HG02840 (cell line): ENCODE data around the gene E2F7.
A peak's percentile ranks its signal among the peaks of the same experiment; 100 is the strongest.

Experiments
- ATAC-seq: cut with Tn5 transposase; IDR thresholded peaks from one replicate; pipeline ENCODE4 v1.9.1; 2021; ENCODE audit warnings: mild to moderate bottlenecking, moderate library complexity, moderate number of reproducible peaks; ENCODE audit not compliant: unreplicated experiment, low FRiP score

The E2F7 gene

DNA sequence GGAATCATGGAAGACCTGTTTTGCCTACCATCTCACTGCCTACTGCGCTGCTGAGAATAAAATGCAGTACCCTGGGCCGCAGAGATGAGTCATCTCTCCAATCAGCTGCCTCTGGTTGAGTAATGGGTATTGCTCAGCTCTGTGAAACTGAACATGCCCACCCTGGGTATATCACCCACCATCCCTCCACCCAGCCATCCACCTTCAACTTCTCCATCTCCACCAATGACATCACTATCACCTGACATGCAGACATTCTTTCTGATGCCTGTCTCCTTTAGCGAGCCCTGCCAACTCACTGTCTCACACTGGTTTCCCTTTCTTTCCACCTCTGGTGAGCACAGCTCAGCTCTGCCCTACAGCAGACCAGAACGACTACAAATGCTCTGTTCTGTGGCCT is 33.6 kb downstream of the E2F7 start:
- no peak for ATAC-seq

DNA sequence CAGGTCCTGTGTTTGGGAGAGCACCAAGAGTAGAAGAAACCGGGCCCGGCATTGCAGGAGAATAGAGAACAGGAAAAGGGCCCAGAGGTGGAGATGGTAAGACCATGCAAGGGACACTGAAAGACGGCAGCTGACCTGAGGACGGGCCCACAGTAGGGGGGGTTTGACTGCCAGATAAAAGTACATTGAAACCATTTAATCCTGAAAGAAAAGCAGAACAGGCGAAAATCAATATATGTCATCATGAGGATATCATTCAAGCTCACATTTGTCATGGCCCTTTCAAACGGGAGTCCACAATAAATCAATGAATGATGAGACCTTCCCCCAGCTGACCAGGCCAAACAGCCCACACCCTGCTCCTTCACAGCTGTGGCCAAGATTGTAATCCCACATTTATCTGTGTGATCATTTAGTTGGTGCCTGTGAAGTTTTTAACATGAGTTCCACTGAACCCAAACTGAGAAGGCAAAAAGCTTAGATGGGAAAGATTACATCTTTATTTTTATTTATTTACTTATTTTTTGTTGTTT is 39.5 kb downstream of the E2F7 start:
- no peak for ATAC-seq

DNA sequence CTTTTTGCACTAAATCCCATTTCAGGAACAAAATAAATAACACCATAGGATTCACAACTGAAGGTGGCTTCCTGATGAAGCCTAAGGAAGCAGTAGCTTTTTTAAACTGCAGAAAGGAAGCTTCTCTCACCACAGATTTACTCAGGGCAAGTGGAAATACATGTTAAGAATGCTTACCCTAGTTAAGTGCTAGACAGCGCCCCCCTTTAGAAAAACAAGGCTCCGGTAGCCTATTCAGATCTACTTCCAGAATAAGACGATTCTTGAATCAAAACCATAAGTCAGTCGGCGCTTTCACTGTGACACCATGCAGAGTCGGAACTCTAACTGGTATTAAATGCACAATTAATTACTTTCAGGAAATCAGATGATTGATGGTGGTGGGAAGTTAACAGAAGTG is 41.9 kb downstream of the E2F7 start:
- ATAC-seq: no peak

DNA sequence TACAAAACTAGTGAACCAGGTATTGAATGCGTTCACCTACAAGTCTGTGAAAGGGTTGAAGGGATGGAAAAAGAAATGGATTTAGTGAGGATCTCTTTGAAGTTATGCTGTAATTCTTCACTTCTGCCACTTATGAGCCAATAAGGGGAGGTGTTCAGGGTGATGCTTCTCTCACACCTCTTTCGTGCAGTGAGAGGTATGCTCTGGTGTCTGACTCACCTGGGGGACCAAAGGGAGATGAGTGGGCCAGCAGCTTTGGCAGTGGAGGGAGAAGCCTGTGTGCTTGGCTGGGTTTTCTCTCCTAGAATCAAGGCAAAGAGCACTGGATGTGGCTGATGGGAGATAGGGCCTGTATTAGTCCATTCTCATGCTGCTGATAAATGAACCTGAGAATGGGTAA is 45.4 kb downstream of the E2F7 start:
- ATAC-seq: no peak

DNA sequence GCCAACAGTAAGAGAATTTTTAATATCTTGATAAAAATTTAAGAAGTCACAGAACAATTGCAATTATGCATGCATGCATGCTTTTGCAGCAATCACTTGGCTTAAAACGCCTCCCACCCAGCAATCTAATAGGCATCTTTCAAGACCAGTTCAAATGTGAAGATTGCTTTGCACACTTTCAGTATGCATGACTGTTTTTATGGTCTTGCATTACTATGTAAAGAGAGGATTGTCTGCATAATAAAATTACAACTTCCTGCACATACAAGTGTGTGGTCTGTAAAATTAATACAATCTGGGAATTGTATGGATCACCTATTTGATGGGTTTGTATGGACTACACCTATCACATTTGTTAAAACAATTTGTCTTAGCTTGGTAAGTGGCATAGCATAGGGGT is 48.8 kb downstream of the E2F7 start:
- no peak for ATAC-seq

DNA sequence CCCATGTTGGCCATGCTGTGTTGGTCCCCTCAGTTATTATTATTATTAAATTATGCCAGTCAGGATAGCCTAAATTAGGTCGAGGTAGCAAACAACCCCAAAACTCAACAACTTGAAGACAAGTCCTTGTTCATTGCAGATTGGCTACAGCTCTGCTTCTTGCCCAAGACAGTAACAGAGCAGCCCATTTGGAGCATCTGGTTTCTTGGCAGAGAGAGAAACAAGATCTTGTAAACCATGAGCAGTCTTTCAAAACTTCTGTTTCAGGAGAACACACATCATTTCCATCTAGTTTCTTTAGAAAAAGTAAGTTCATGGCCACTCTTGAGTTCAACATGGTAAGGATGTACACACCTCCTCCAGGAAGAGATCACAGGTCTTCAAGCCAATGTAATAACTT is 52.3 kb downstream of the E2F7 start:
- no peak for ATAC-seq

DNA sequence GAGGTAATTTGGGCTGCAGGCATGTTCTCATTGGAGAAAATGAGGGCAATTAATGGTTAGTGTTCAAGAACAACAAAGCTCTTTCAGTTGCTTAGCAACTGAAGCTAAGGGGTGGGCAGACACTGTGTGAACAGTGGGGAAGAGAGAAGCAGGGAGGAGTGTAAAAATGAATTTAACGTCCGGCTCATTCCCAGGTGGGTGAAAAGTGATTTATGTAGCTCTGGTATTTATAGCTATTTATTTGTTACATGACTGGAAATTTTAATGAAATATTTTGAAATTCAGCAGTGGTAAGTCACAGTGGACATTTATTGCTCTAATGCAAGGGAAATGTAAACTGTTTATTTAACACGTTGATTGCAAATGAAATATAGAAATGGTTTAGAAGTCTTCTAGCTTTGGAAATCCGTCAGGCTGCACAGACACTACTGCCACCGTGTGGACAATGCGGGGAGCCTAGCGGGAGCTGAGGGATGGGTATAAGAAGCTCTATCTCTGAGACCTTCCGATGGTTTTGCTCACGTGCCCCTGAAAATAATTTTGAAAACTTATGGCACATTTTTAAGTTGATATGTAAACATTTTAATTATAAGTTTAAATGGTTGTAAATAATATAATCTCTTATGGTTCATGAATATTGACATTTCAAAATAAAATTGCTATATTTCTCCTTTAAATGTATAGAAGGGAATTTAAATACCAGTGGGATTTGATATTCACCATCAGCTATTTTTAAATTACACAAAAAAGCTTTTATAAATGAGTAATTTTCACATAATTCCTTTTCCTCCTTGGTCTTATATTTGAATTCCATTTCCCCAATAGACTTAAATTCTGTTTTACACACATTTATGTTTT is 54.4 kb downstream of the E2F7 start:
- peak; percentile 80 for ATAC-seq

DNA sequence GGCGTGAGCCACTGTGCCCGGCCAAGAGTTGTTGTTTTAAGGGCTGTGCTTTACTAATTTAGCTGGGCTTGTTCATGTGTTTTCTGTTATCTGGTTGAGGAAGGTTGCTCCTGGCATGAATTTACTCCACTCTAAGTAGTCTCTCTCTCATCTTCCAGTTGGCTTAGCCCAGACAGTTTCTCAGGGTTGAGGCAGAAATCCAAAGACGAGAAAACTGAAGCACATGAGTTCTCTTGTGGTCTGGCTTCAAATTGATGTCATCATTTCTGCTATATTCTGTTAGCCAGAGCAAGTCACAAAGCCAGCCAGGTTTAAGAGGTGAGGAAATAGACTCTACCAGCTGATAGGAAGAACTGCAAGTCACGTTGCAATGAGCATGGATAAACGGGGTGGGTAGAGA is 57.9 kb downstream of the E2F7 start:
- no peak for ATAC-seq

DNA sequence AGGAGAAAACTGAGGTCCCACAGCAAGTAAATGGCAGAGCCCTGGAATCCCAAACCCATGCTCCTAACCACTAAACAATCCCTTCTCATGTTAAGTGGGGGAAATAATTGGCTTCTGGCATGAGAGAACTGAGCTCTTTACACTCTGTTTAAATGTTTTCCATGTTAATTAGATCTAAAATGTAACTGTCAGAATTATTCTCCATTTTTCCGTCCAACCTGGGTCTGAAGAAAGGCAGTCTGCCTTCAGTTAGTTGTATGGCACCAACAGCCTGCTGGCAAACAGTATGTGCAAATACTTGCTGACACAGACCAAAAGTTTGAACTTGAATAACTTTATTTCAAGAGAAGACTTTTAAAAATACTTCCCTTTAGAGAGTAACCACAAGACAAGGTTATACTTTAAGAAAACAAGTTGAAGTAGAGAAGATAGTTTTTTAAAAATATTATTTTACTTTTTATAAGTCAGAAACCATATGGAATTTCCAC is 59.7 kb downstream of the E2F7 start:
- ATAC-seq: no peak

DNA sequence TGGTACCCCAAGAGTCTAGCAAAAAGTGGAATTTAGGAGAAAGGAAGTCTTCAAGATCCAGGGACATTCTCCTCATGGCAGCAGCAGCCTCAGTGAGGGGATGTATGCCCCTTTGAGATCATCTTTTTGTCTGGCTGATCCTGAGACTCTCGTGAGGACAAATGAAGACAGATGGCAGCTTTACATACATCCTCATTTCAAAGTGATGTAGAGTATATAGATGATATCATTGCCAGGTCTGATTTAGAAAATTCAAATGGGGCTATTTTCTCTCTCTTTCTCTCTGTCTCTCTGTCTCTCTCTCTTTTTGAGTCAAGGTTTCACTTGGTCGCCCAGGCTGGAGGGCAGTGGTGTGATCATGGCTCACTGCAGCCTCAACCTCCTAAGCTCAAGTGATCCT is 61.5 kb downstream of the E2F7 start:
- ATAC-seq: no peak

DNA sequence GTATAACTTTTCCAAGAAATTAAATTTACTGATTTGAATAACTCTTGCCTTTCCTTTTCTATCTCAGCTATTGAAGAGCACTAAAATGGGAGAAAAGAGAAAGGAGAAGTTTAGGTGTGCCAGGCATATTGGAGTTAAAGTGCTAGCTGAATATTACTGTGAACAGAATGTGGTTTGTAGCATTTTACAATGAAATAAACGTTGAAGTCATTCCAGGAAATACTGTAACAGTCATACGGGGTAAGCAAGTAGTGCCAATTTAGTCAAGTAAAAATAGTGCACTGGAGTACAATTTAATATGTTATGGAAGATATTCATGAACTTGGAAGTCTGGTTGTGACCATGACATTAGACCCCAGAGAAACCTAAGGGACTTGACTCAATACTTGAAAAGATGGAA is 62.1 kb downstream of the E2F7 start:
- ATAC-seq: no peak

DNA sequence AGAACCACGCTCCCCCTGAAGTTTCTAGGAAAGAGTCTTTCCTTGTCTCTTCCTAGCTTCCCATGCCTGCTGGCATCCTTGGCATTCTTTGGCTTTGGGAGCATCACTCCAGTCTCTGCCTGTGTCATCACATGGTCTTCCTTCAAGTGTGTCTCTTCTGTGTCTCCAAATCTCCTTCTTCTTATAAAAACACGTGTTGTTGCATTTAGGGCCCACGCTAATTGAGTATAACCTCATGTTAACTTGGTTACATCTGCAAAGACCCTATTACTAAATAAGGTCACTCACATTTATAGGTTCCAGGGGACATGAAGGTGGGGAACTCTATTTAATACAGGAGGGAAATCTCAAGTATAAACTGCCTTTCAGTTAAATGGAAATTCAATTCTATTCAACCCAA is 63.0 kb downstream of the E2F7 start:
- ATAC-seq: no peak

DNA sequence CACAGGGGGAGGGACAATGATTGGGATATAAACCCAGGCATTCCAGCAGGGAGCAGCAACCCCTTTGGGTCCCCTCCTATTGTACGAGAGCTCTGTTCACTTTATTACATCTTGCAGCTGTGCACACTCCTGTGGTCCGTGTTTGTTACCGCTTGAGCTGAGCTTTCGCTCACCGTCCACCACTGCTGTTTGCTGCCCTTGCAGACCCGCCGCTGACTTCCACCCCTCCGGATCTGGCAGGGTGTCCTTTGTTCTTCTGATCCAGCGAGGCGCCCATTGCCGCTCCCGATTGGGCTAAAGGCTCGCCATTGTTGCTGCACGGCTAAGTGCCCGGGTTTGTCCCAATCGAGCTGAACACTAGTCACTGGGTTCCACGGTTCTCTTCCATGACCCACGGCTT is 64.1 kb downstream of the E2F7 start:
- ATAC-seq: no peak

DNA sequence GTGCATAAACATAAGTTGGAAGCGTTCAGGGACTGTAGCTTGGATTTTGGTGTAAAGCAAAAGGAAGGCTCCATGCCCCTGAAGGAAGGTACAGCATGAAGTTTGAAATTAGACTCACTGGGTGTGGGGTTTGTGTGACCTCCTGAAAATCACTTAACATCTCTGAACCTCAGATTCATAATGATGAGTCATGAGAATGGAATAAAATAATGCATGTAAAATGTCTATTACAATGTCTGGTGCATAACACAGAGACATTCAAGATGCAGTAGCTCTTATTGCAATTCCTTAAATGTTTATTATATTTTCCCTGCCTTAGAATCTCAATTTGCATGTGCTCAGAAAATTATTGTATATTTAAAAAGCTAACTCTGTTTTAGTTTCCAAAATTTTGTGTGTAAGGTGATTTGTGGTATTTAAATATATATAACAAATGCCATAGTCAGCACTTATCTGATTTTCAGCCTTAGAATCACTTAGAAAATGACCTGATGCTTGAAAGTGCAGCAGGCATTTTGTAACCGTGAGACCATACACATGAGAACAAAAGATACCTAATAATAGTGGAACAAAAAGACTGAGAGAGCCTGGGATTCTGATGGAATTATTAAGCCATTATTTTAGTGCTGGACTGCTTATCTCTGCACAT is 66.3 kb downstream of the E2F7 start:
- ATAC-seq: no peak

DNA sequence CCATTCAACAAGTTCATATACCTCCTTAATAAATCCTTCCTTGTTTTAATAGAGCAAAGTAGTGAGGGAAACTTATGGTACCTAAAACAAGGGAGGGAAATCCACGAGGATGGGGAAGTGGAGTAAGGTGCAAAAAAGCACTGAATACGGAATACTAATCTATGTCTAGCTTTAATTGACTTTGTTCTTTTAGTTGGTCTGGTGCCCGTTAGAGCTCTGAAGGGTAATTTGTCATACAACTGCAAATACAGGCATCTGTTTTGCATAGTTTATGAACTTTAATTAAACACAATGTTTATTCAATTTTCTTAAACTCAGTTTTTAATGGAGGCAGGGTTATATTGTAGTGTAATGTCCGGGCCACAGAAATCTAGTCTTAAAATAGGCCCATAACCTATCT is 67.0 kb downstream of the E2F7 start:
- no peak for ATAC-seq

DNA sequence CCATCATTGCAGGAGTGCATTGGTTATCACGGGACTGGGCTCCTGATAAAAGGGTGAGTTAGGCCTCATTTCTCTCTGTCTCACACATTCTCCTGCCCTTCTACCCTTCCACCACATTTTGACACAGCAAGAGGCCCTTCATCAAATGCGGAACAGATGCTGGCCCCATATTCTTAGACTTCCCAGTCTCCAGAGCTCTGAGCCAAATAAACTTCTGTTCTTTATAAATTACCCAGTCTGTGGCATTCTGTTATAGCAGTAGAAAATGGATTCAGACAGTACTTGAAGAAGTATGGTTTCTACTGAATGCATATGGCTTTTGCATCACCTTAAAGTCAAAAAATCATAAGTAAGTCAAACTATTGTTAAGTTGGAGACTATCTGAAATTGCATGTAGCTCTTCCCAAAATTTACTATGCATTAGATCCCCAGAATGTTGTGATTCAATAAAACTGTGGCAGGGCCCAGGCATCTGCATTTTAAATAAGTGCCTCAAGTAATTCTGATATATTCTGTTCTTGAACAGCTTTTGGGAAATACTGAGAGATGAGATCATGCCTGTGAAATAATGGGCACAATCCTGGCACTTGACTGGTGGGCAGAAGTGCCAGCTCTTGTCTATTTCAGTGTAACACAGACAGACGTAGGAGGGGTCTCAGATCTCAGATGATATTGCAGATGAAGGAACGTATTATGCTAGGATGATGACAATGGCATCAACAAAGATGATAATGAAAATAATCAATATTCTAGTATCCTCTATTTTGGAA is 68.2 kb downstream of the E2F7 start:
- no peak for ATAC-seq

DNA sequence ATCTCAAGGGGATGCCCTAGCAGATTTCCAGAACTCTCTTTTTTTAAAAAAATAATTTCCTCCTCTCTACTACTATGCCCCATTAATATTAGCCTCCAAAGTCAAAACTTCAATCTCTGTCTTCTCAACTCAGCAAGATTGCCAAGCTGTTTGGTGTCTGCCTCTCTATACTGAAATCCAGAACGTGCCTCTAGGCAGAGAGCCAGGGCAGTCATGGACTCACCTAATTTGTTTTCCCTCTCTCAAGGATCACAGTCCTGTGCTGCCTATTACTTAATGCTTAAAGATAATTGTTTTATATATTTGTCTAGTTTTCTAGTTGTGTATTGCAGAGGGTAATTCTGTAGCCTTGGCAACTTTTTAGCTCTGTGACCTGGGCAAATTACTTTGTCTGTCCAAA is 74.7 kb downstream of the E2F7 start:
- ATAC-seq: no peak

DNA sequence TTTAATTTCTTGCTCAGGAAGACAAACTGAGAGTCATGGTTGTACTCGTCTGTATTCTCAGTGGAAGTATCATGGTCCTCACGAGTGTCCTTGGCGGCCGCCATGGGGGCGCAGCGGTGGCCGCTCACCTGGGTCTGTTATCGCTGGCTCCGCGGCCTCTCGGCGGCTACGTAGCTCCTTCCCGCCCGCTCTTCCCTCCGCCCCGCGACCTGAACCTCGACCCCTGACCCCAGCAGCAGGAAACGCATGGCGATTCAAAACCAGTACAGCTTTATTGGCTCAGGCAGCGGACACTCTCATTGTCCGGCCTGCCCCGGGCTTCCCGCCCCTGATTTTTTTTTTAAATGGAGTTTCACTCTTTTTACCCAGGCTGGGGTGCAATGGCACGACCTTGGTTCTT is 80.8 kb downstream of the E2F7 start:
- no peak for ATAC-seq

DNA sequence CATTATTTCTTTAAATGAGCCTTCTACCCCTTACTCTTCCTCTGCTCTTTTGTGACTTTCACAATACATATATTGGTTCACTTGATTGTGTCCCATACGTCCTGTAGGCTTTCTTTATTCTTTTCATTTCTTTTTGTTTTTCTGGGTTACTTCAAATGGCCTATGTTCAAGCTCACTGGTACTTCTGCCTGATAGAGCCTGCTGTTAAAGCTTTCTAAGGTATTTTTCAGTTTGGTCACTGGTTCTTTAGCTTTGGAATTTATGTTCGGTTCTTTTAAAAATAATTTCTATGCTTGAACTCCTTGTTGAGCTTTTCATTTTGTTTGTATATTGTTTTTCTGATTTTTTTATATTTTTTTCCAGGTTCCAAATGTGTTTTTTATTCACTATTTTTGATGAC is 81.9 kb downstream of the E2F7 start:
- no peak for ATAC-seq

DNA sequence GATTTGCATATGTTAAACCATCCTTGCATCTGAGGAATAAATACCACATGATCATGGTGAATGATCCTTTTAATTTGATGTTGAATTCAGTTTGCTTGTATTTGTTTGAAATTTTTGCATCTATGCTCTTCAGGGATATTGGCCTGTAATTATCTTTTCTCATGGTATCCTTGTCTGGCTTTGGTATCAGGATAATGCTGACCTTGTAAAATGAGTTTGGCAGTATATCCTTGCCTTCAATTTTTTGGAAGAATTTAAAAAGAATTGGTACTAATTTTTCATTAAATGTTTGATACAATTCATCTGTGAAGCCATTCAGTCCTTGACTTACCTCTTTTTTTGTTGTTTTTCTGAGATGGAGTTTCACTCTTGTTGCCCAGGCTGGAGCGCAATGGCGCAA is 85.2 kb downstream of the E2F7 start:
- no peak for ATAC-seq

DNA sequence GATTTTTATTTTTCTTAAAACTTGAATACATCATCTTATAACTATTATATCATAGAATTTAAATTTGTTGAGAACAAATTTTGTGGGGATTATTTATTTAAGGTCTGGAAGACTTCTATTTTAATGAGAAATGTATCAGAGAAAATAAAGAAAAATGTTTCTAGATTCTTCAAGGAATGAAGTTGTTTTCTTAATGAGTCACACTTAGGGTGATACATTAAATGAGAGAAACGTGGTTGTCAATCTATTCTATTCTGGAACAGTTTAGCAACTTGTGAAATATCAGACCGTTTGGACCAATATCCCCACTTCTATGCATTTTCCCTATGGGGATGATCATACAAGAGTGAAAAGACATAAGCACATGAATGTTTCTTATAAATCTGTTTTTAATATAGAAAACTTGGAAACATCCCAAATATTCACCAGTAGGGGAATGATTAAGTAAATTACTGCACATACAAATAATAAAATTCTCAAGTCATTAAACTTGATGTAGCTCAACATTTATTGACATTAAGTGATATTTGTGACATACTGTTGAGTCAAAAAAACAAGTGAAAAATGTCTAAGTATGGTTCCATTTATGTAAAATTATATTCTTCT is 88.5 kb downstream of the E2F7 start:
- ATAC-seq: no peak
